HUDEP-2 (cell line): ENCODE results near the gene GLE1.
"Not testable (repeated sequence)": the region's sequence is repeated elsewhere in the genome, so short reads cannot be mapped to it uniquely, and the experiment has no call there.

Experiments used
- DNase-seq, 76 experiments: peaks; one replicate each; lab custom pipeline; 2025; ENCODE audit not compliant: unreplicated experiment in 76 of 76; lab: John Stamatoyannopoulos, UW

Gene GLE1

DNA sequence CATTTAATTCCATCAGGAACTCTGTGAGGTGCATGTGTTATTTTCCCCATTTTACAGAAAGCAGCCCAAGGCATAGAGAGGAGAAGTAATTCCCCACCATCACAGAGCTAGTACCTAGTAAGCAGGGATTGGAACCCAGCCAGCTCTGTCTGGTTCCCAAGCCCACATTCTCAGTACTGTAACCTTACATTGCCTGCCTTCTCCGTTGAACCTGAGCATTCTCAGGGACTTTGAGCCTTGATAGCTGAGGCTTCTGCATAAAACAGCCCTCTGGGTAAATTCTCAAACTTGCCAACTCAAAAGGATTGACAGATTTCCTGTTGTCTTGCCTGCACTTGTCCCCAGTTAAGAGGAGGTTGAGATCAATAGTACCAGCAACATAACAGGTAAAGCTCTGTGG lies 9.2 kb upstream of the GLE1 start:
- no peak for DNase-seq

DNA sequence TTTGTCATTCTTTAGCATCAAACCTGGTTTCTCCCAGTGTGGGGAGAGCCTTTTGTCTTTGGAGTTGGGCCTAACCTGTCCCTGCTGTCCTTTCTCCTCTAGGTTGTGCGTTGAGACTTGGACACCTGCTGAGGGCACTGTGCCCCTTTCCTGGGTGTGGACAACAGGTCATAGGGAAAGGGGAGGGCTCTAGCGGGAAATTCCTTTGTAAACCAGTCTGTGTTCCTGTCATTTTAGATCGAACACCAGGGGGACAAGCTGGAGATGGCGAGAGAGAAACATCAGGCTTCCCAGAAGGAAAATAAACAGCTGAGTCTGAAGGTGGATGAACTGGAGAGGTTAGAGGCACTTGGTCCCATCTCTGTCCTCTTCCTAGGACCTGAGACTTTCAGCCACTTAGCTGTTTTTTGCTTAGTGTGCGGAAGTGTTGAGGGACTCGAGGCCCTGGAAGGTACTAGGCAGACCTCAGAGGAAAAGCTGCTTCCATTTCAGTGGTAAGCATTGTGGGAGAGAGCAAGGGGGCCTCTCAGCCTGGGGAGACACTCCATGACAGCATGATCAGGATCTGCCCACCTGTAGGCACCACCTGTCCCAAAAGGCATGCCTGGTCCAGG lies 8.6 kb upstream of the GLE1 start:
- DNase-seq, result no peak

DNA sequence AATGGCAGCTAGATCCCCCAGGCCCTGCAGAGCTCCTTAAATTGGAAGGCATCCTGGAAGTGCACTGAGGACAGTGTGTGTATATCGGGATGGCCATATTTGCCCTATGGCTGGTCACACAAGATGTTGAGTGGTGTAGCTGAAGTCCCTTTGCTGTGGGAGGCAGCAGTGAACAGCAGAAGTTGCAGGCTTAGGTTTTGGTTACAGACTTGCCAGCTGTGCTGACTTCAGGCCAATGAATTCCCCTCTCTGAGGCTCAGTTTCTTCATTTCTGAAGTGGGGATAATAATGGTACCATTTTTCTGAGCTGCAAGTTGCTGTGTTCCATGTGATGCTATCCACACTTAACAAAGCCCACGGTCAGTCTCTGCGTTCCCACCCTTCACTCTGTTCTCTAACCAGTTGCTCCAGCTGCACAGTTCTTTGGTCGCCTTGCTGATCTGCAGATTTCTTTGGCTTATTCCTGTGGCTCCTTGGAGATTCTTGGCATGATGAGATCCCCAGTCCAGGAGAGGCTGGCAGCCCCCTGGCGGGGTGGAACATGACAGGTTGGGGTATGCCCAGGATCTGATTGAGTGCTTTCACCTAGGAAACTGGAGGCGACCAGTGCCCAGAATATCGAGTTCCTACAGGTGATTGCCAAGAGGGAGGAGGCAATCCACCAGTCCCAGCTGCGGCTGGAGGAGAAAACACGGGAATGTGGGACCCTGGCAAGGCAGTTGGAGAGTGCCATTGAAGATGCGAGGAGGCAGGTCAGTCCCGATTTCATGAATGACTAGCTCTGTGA lies 6.5 kb upstream of the GLE1 start:
- DNase-seq, result no peak

DNA sequence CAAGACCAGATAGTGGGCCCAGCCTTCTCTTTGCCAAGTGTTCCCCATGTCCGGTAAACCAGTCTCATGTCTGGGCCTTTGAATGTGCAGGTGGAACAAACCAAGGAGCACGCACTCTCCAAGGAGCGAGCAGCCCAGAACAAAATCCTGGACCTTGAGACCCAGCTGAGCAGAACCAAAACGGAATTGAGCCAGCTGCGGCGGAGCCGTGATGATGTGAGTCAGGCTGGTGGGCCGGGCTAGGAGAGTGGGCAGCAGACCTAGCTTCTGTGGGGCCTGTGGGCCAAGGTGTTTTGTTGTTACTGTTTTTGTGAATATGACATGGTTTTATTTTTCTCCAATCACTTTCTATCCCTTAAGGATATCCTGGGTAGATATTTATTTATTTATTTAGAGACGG lies 5.6 kb upstream of the GLE1 start:
- DNase-seq, result no peak

DNA sequence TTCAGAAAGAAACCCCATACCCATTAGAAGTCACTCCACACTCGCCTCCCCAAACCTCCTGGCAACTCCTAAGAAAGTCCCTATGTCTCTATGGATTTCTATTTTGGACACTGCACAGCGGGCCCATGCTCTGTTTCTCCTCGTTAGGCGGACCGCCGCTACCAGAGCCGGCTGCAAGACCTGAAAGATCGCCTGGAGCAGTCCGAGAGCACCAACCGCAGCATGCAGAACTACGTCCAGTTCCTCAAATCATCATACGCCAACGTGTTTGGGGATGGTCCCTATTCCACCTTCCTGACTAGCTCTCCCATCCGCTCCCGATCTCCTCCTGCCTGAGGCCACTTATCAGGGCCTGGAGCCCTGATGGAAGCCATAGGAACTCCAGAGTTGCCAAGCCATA lies 4.6 kb upstream of the GLE1 start:
- no peak for DNase-seq

DNA sequence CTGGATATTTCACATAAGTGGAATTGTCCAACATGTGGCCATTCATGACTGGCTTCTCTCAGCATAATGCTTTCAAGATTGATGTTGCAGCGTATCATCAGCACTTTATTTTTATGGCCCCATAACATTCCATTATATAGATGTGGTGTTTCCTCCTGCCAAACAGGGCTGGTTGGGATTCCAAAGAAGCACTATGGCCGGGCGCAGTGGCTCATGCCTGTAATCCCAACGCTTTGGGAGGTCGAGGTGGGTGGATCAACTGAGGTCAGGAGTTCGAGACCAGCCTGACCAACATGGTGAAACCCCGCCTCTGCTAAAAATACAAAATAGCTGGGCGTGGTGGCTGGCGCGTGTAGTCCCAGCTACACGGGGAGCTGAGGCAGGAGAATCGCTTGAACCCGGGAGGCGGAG lies 1.1 kb upstream of the GLE1 start:
- DNase-seq, result not testable (repeated sequence)

DNA sequence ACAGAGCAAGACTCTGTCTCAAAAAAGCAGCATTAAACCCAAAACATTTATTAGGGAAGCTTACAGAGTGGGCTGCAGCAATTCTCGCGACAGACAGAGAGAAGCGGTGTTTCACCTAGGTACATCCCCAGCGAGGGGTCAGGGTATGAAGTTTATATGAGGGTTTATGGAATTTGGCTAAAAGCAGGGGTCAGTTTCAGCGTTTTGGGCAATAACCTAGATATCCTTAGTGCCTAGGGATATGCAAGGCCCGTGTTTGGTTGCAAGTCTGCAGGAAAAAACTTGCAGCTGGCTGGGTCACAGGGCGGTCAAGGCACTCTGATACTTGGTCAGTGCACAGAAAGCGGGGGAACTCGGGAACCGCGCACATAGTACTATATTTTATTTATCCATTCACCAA lies 649 bp upstream of the GLE1 start:
- DNase-seq, result peak in 1 of 76 experiments; percentile 6

DNA sequence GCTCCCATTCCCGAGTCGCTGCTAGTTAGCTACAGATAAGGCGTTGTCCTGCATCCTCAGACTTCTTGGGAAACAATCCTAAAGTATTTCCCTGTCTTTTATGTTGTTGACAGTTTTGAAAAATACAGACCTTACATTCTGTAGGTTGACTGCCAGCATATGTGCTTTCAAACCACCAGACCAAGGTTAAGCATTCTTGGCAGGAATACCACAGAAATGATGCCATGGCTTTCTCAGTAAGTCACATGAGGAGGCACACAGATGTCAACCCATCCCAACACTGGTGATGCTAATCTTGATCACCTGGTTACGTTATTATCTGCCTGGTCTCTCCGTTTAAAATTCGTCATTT lies 871 bp downstream of the GLE1 start:
- DNase-seq, result peak in 1 of 76 experiments; percentile 19

DNA sequence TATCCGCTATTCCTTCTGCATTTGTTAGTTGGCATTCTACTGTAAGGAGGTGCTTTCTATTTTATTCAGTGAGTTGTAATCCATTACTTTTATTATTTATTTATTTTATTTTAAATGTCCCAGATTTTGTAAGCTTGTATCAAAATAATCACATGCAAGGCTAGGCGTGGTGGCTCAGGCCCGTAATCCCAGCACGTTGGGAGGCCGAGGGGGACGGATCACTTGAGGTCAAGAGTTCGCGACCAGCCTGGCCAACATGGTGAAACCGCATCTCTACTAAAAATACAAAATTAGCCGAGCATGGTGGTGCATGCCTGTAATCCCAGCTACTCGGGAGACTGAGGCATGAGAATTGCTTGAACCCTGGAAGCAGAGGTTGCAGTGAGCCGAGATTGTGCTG lies 1.4 kb downstream of the GLE1 start:
- not testable (repeated sequence) for DNase-seq

DNA sequence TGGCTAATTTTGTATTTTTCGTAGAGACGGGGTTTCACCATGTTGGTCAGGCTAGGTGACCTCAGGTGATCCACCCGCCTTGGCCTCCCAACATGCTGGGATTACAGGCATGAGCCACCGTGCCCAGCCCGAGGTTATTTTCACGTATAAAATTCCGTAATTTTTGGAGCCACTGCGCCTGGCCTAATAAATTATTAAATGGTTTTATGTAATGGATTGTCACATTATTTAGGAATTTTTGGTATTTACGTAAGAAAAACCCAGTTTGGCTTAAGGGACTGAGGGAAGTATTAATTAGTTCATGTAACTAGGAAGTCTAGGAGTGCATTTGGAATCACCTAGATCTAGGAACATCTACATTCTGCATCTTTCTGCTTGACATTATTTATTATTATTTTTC lies 8.3 kb downstream of the GLE1 start:
- DNase-seq, result no peak

DNA sequence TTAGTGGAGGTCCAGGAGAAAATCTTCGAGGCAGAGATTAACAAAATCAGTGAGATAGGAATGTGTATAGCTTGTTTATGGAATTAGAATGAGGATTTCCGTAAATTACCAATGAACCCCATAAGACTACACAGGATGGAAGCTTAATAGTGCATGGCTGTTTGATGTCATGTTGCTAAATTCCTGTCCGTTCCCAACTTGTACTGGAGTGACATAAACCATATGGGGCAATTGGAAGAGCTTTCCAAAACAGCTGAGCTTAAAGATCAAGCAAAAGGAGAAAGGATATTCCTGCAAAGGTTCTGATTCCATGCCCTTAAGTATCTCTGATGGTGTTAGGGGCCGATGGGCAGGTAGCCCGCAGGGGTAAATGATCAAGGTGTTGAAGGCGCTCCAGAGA lies 17.4 kb downstream of the GLE1 start:
- no peak for DNase-seq

DNA sequence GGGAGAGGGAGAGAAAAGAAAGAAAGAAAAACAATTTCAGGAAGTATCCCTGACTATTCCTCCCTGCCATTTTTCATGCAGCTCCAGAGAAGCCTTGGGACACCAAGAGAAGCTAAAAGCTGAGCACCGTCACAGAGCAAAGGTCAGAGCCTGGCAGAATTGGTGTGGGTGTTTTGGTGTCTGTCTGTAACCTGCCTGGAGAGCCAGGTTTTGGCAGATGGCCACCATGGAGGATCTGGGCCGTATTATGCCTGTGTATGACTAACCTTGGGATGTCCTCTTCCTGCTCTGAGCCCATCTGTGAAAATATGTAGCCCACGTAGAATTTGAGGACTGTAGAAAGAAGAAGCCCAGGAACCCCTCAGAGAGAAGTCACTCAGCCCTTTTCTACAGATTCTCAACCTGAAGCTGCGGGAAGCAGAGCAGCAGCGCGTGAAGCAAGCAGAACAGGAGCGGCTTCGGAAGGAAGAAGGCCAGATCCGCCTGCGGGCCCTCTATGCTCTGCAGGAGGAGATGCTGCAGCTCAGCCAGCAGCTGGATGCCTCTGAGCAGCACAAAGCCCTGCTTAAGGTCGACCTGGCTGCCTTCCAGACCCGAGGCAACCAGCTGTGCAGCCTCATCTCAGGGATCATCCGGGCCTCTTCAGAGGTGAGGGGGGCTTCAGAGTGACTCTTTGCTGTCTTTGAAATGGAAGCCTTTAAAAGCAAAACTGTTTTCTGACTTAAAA lies 18.8 kb downstream of the GLE1 start:
- no peak for DNase-seq

DNA sequence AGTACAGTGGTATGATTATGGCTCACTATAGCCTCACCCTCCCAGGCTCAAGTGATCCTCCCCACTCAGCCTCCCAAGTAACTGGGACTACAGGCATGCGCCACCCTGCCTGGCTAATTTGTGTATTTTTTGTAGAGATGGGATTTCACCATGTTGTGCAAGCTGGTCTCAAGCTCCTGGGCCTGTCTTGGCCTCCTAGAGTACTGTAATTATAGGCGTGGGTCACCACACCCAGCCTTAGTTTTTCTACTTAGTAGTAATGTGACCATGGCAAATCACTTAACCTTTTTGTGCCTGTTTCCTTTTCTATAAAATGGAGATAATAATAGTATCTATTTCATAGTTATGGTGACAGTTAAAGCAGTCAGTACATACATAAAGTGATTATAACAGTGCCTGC lies 22.2 kb downstream of the GLE1 start:
- DNase-seq, result no peak

DNA sequence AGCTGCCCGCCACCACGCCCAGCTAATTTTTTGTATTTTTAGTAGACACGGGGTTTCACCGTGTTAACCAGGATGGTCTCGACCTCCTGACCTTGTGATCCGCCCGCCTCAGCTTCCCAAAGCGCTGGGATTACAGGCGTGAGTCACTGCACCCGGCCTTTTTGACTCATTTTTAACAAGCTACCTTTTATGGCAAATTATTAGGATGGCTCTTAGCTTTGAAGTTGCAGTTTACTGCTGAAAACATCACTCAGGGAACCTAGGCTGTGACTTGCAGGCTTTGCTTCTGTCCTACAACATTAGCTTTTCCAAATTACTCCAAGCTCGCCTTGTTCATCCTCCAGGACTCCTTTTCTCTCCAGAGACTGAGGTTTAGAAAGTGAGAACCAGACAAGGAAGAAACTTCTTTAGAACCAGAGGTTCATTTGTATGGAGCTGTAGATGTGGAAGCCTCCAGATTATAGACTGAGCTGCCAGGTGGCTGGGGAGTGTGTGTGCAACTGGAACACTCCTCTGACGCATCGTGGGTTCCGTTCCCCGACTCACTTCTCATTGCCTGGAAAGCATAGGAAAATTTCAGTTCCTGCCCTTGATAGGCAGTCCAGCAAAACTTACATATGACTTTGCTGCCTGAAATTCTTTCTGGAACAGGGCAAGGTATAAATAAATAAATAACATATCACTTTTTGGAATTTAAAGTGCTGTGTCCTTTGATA lies 24.1 kb downstream of the GLE1 start:
- DNase-seq, result no peak

DNA sequence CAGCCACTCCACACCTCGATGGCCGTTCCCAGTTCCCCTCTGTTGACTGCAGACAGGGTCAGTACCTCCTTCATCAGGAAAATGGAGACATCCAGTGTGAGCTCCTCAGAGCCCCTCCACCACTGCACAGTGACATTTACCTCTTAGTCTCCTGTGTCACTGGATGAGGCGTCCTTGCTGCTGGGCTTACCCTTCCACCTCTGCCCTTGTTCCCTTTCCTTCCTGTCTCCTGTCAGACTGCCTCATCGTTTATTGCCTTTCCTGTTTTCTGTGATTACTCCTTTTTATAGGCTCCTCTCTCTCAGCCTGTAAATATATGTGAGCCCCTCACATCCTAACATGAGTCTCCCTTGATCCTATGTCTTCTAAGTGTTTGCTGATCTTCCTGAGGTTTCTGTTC lies 24.7 kb downstream of the GLE1 start:
- no peak for DNase-seq

DNA sequence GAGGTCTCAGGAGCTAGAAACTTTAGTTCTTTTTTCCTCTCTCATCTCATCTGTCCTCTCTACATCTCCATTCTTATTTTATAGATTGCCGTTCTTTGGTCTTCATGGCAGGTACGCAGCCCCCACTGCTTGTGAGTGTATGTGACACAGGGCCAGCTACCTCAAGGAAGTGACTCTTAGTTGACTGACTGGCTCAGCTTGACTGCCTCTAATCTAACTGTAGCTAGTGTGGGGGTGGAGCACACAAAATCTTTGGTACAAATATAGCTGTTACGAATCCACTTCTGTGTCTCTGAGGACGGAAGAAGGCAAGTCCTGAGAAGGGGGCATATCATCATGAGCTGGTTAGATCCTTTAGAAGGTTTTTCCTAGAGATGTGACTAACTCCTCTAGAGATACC lies 28.1 kb downstream of the GLE1 start:
- no peak for DNase-seq

DNA sequence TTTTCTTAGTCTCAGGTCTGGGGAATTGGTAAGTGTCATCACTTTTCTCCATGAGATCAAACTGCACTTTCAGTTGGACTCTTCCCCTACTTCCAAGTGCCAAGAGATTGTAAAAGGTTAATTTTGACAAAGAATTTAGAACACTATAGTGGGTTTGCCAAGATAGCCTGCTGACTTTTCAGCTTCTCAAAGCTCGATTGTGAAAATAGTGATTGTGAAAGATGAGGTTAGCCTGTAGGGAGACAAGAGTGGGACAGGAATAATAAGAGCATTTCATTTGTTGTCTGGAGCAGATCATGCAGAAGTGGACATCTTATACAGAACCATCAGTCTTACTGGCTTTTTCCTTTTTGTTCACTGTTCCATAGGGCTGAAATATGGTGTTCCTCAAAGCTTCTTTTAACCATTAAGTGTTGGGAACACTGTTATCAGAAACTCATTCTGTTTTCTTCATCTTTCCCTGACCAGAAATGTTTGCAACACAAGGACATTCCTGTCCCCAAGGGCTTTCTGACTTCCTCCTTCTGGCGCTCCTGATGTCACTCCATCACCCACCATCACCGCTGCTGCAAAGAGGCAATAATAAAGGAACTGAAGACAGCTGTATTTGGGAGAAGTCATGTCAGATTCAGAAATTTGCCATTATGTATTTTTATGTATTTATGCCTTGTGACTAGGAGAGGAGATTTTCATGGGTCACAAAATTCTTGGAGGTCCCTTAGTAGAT lies 36.3 kb downstream of the GLE1 start:
- DNase-seq, result no peak

DNA sequence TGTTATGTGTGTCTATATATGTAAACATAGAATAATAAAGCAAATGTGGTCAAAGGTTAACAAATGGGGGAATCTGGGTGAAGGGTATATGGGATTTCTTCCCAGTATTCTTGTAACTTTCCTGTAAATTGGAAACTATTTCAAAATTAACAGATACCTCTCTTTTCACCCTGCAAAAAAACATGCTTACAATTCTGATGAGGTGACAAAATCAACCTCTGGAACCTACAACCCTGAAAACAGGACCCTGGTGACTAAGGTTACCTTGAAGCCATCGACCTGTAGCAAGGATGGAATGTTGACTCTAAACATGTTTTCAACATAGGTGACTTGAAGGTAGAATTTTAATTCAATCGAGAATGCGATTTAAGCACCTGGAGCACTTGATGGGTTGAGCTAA lies 42.0 kb downstream of the GLE1 start:
- DNase-seq, result no peak

DNA sequence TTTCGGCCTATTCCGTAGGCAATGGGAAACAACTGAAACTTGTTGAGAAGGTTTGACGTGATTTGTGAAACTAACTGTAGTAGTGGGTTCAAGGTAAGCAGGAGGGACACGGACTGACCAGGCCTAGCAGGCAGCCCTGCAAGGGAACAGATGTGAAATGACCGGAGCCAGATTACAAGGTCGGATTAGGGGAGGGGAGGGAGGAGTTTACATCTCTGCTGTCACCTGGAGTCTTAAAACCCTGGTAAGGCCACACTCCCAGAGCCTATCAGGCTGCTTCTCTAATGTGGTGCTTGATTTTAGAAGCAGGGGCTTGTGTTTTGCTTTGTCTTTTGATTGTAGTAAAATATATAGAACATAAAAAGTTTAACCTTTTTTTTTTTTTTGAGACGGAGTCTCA lies 44.4 kb downstream of the GLE1 start:
- no peak for DNase-seq

DNA sequence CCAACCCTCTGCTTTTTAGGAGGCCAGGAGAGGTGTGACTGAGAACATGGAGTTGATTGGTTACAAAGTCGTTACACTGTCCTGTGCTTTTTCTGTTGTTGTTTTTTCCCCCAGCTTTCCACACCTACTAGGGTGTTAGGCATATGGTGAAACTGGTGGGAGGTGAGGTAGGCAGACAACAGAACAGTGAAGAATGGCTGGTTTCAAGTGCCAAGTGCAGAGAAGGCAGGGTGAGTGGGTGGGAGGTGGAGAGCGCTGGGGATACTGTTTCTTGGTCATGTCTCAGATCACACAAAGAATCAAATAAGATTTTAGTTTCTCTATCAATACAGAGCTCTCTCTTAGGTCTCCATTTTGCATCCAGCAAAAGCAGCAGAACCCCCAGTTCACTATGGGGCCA lies 45.7 kb downstream of the GLE1 start:
- DNase-seq, result no peak
